Gastrocnemius medialis (tissue), 4 donors: Measurements from ENCODE around the gene OXT. TPM values are rescaled to one million over a fixed set of nuclear protein-coding genes. Genes with fewer than 3 reads are reported as not detected.

ENCODE experiments used
- ATAC-seq, 2 donors: fragments of 150-250 bp; one replicate each; pipeline ENCODE4 v1.9.1; 2016
- DNase-seq, 2 donors: peaks; one replicate each; pipeline ENCODE4 v3.0.0-alpha.2; 2019
- H3K27ac ChIP-seq, 4 donors: fragments of 200-600 bp; sonication (generic); 1 replicate in 1 of 4; 2 replicates in 3 of 4; pipeline ENCODE4 v1.5.1; 2016 to 2018; ENCODE audit warnings: mild to moderate bottlenecking in 2 of 4, moderate library complexity in 1 of 4
- H3K27me3 ChIP-seq, 3 donors: fragments of 200-600 bp; sonication (generic) in 2 of 3; 1 replicate in 1 of 3; 2 replicates in 2 of 3; pipeline versions ENCODE4 v1.5.1 to v1.6.0; 2016 to 2019; ENCODE audit warnings: mild to moderate bottlenecking in 1 of 3, moderate library complexity in 1 of 3
- H3K36me3 ChIP-seq, 2 donors: fragments of 200-600 bp; sonication (generic) in 1 of 2; one replicate each; pipeline ENCODE4 v1.5.1; 2017 to 2018
- H3K4me1 ChIP-seq, 2 donors: fragments of 200-600 bp; sonication (generic) in 1 of 2; one replicate each; pipeline ENCODE4 v1.5.1; 2016 to 2017; ENCODE audit warnings: mild to moderate bottlenecking in 2 of 2
- H3K4me3 ChIP-seq, 4 donors: fragments of 200-600 bp; sonication (generic) in 3 of 4; 1 replicate in 1 of 4; 2 replicates in 3 of 4; pipeline ENCODE4 v1.5.1; 2016 to 2019; ENCODE audit warnings: mild to moderate bottlenecking in 2 of 4
- H3K9me3 ChIP-seq, 3 donors: fragments of 200-600 bp; sonication (generic) in 2 of 3; 1 replicate in 1 of 3; 2 replicates in 2 of 3; pipeline ENCODE4 v1.5.1; 2016 to 2019
- POLR2A ChIP-seq, 2 donors: fragments of 450-650 bp; IDR thresholded peaks; one replicate each; pipeline ENCODE4 v1.6.1; 2017; ENCODE audit warnings: antibody characterized with exemption in 2 of 2, mild to moderate bottlenecking in 2 of 2, moderate library complexity in 2 of 2
- in situ Hi-C, 4 donors: fragments of 200-750 bp; cut with MboI; loops; one replicate each; pipeline versions ENCODE4 v1.15.0 to v1.8.0; 2017; ENCODE audit warnings: low sequenced_read_pairs in 4 of 4
- intact Hi-C: fragments of 100-400 bp; cut with DNase I; formaldehyde crosslinking; loops from one replicate; pipeline ENCODE4 v1.15.1; 2023; ENCODE audit warnings: low total_unique reads
- total RNA-seq, 4 donors: library from RNA; depleted of rRNA; stranded (reverse); fragments of >200 nt; gene quantifications; one replicate each; pipeline versions ENCODE4 v1.1.0 to v1.2.3, GENCODE V29; 2016
- TF ChIP-seq, protein P1 (sequence below), 5 experiments: fragments of 450-650 bp in 3 of 5; fragments of 200-600 bp in 2 of 5; sonication (generic) in 2 of 5; IDR thresholded peaks in 4 of 5; conservative IDR thresholded peaks in 1 of 5; 1 replicate in 4 of 5; 2 replicates in 1 of 5; pipeline ENCODE4 v1.5.1; 2016 to 2019; ENCODE audit warnings: antibody characterized with exemption in 5 of 5, mild to moderate bottlenecking in 3 of 5, moderate library complexity in 3 of 5

The OXT gene
- total RNA-seq, 4 donors from 2014 or later: 2.2 TPM; not detected in 3

DNA sequence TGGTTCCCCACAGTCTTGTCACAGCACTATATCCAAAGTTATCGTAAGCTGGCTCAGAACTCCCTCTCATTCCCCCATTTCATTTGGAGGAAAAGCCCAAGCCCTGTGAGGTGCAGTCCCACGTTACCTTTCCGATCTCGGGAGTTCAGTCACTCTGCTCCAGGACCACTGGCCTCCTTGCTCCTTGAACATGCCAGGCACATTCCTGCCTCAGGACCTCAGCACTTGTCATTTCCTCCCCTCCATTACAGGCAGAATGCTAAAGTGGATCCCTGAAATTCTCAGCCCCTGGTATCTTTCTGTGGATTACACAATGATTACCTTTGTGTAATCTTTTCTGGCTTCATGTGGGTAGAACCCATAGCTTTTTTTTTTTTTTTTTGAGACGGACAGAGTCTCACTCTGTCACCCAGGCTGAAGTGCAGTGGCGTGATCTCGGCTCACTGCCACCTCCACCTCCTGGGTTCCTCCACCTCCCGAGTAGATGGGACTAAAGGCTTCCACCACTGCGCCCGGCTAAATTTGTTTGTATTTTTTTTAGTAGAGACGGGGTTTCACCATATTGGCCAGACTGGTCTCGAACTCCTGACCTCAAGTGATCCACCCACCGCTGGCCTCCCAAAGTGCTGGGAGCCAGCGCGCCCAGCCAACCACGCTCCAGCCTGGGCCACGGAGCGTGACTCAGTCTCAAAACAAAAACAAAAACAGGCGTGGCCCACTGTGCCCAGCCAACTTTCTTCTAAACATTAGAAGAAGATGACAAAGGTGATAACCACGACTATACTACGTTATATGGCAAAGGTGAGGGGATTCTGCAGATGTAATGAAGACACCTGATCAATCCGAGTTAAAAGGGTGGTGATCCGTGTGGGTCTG is 4.0 kb upstream of the OXT start:
- peaks cover 7 to 15% (median 13%) of the 10 kb centered on the region in 3 donors for H3K27me3 ChIP-seq
- no peak overlapping the region for H3K4me3 ChIP-seq
- H3K4me1 ChIP-seq: no peaks in the 10 kb centered on the region
- H3K27ac ChIP-seq: no peak overlapping the region
- intact Hi-C loops: no loop called here
- no peak for DNase-seq
- H3K9me3 ChIP-seq: no peaks in the 10 kb centered on the region
- in situ Hi-C loops: loop anchor here in 2 of 4 donors (25.0 kb wide), 2 partner anchors 120 to 245 kb away; no protein-coding TSS in a partner anchor
- TF ChIP-seq POLR2A (IDR thresholded peaks at IDR 0.05): no peak
- TF ChIP-seq, protein P1, sequence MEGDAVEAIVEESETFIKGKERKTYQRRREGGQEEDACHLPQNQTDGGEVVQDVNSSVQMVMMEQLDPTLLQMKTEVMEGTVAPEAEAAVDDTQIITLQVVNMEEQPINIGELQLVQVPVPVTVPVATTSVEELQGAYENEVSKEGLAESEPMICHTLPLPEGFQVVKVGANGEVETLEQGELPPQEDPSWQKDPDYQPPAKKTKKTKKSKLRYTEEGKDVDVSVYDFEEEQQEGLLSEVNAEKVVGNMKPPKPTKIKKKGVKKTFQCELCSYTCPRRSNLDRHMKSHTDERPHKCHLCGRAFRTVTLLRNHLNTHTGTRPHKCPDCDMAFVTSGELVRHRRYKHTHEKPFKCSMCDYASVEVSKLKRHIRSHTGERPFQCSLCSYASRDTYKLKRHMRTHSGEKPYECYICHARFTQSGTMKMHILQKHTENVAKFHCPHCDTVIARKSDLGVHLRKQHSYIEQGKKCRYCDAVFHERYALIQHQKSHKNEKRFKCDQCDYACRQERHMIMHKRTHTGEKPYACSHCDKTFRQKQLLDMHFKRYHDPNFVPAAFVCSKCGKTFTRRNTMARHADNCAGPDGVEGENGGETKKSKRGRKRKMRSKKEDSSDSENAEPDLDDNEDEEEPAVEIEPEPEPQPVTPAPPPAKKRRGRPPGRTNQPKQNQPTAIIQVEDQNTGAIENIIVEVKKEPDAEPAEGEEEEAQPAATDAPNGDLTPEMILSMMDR (IDR thresholded peaks at IDR 0.05 in 4 of 5, conservative IDR thresholded peaks at IDR 0.05 in 1 of 5): no peak
- no peak for ATAC-seq
- H3K36me3 ChIP-seq: no peaks in the 10 kb centered on the region

DNA sequence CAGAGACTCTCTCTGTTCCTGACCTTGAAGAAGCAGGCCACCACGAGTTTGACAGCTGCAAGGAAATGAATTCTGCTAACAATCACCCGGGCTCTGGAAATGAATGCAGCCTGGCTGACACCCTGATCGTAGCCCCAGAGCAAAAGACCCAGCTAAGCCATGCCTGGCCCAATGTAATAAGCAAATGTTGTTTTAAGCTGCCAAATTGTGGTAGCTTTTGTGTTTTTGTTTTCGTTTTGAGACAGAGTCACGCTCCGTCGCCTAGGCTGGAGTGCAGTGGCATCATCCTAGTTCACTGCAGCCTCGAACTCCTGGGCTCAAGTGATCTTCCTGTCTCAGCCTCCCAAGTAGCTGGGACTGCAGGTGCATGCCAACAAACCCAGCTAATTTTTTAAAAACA is 3.3 kb upstream of the OXT start:
- intact Hi-C loops: no loop called here
- ATAC-seq (no peak), DNase-seq (no peak)
- Histone ChIP-seq H3K9me3 (no peaks in the 10 kb centered on the region), H3K27ac (no peak overlapping the region), H3K4me1 (no peaks in the 10 kb centered on the region), H3K4me3 (no peak overlapping the region), H3K36me3 (no peaks in the 10 kb centered on the region), H3K27me3 (peaks cover 13 to 21% (median 19%) of the 10 kb centered on the region in 3 donors)
- in situ Hi-C loops: loop anchor here in 2 of 4 donors (25.0 kb wide), 2 partner anchors 119 to 244 kb away; no protein-coding TSS in a partner anchor
- TF ChIP-seq POLR2A (IDR thresholded peaks at IDR 0.05): no peak
- TF ChIP-seq, protein P1 (IDR thresholded peaks at IDR 0.05 in 4 of 5, conservative IDR thresholded peaks at IDR 0.05 in 1 of 5): no peak

DNA sequence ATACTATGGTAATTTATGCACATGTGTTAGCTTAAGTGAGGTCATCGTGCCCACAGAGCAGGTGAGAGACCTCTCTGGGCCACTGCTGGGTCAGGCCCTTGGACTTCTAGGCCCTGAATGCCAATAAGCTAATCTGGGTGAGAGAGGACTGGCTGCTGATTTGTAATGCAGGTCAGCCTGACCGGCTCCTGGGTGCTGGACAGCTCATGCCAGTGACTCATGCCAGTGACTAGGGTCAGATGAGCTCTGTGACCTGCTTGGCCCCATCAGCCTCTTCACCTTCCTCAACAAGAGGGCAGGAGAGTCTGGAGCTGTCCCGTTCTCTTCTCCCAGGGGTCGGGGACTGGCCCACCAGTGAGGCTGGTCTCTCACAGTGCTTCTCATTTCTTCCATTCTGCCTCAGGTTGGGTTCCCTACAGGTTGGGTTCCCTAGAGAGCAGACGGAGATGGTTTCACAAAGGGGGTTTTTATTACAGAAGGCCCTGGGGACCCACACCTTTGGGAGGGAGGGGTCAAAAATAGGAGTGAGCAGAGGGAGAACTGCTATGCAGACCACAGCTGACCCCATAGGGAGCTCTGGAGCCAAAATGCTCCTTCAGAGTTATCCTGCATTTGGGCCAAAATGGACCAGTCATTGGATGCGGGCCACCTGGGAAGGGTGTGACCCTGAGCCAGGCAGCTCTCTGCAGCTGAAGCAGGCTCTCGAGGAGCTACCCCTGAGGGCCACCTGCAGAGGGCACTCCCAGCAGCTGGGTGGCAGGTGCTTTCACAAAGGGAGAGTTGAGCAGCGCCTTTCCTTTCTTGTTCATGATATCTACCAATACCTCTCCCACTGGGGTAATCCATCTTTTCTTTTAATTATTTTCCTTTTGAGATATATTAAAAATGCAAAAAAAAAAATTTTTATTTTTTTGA is 2.2 kb upstream of the OXT start:
- no peaks in the 10 kb centered on the region for H3K36me3 ChIP-seq
- ATAC-seq (peak; percentile 49 to 83), DNase-seq (peak in 1 of 2 donors; percentile 15)
- no peak overlapping the region for H3K27ac ChIP-seq
- H3K9me3 ChIP-seq: no peaks in the 10 kb centered on the region
- H3K4me3 ChIP-seq: no peak overlapping the region
- H3K27me3 ChIP-seq: peaks cover 13 to 24% (median 19%) of the 10 kb centered on the region in 3 donors
- H3K4me1 ChIP-seq: no peaks in the 10 kb centered on the region
- TF ChIP-seq POLR2A (IDR thresholded peaks at IDR 0.05): no peak
- TF ChIP-seq, protein P1 (IDR thresholded peaks at IDR 0.05 in 4 of 5, conservative IDR thresholded peaks at IDR 0.05 in 1 of 5): peak in 1 of 5 experiments; percentile 29
- in situ Hi-C loops (loop anchor here in 2 of 4 donors (25.0 kb wide), 2 partner anchors 118 to 243 kb away; no protein-coding TSS in a partner anchor), intact Hi-C loops (no loop called here)

DNA sequence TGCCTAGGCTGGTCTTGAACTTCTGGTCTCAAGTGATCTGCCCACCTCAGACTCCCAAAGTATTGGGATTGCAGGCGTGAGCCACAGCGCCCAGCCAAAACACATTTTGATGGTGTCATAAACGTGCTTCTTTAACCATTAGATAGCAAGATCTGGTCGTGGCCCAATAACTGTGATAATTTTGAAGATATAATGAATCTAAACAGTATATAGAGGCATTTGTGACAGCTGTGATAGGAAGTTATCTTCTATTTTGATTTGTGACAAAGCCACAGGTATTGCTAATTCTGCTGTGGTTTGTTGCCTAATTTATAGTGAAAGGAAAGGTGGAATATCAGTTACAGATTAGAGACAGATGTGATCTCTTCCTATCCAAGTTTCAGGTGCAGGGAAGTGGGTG is 695 bp upstream of the OXT start:
- Histone ChIP-seq H3K4me3 (no peak overlapping the region), H3K27ac (no peak overlapping the region), H3K36me3 (no peaks in the 10 kb centered on the region), H3K9me3 (no peaks in the 10 kb centered on the region), H3K27me3 (peaks cover 13 to 24% (median 19%) of the 10 kb centered on the region in 3 donors), H3K4me1 (no peaks in the 10 kb centered on the region)
- in situ Hi-C loops (loop anchor here in 2 of 4 donors (25.0 kb wide), 2 partner anchors 117 to 242 kb away; no protein-coding TSS in a partner anchor), intact Hi-C loops (no loop called here)
- no peak for DNase-seq
- ATAC-seq: no peak
- TF ChIP-seq POLR2A (IDR thresholded peaks at IDR 0.05): no peak
- TF ChIP-seq, protein P1 (IDR thresholded peaks at IDR 0.05 in 4 of 5, conservative IDR thresholded peaks at IDR 0.05 in 1 of 5): no peak
